Bronchial epithelial cell (primary cell): Measurements from ENCODE around the gene KRT39. TPM values are rescaled to one million over a fixed set of nuclear protein-coding genes. Genes with fewer than 3 reads are reported as not detected.
A peak's percentile ranks its signal among the peaks of the same experiment; 100 is the strongest.

ENCODE experiments used
- DNase-seq: peaks from one replicate; pipeline ENCODE4 v3.0.0-alpha.2; 2010; ENCODE audit warnings: low read depth
- FAIRE-seq: peaks from 2 replicates; lab custom pipeline; 2011; peaks lifted over from hg19 to GRCh38; lab: Jason Lieb, UNC
- H3K27me3 ChIP-seq: 2 replicates; pipeline ENCODE4 v1.5.1; 2011; ENCODE audit warnings: low read length; ENCODE audit not compliant: control insufficient read depth, insufficient read depth
- H3K36me3 ChIP-seq: 2 replicates; pipeline ENCODE4 v1.5.1; 2011; ENCODE audit warnings: low read length; ENCODE audit not compliant: control insufficient read depth, insufficient read depth
- H3K4me3 ChIP-seq: 2 replicates; pipeline ENCODE4 v1.5.1; 2011; ENCODE audit warnings: mild to moderate bottlenecking, low read depth, low read length, control low read depth
- total RNA-seq: library from RNA; depleted of rRNA; stranded (reverse); fragments of >200 nt; gene quantifications from 2 replicates; pipeline ENCODE4 v1.2.1, GENCODE V29; 2014
- TF ChIP-seq, protein P1 (sequence below): IDR thresholded peaks from 2 replicates; pipeline ENCODE4 v1.5.1; 2011; ENCODE audit warnings: mild to moderate bottlenecking, moderate library complexity, low read length, control low read depth, inconsistent platforms; ENCODE audit not compliant: insufficient read depth, severe bottlenecking

Gene KRT39
- total RNA-seq, 1 donor from 2014 or later: not detected

DNA sequence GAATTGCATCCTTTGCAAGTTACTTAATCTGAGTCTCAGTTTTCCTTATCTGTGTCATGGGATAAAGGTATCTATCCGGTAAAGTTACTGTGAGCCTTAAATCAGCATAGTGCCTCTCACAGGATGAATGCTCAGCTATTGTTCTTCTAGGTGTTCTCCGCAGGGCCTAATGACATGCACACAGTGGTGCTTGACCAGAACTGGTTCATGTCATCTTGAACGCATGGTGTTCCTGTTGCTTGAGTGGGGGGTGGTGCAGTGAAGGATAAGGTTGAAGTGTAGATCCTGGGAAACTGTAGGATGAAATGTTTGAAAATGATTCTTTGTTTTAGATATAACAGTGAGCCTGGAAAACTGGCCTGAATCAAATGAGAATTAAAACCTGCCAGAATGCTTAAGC, 13.4 kb upstream of the KRT39 start:
- DNase-seq (no peak), FAIRE-seq (no peak)
- Histone ChIP-seq H3K27me3 (no peaks in the 10 kb centered on the region), H3K4me3 (no peak overlapping the region), H3K36me3 (no peaks in the 10 kb centered on the region)
- TF ChIP-seq, protein P1, sequence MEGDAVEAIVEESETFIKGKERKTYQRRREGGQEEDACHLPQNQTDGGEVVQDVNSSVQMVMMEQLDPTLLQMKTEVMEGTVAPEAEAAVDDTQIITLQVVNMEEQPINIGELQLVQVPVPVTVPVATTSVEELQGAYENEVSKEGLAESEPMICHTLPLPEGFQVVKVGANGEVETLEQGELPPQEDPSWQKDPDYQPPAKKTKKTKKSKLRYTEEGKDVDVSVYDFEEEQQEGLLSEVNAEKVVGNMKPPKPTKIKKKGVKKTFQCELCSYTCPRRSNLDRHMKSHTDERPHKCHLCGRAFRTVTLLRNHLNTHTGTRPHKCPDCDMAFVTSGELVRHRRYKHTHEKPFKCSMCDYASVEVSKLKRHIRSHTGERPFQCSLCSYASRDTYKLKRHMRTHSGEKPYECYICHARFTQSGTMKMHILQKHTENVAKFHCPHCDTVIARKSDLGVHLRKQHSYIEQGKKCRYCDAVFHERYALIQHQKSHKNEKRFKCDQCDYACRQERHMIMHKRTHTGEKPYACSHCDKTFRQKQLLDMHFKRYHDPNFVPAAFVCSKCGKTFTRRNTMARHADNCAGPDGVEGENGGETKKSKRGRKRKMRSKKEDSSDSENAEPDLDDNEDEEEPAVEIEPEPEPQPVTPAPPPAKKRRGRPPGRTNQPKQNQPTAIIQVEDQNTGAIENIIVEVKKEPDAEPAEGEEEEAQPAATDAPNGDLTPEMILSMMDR: no peak

DNA sequence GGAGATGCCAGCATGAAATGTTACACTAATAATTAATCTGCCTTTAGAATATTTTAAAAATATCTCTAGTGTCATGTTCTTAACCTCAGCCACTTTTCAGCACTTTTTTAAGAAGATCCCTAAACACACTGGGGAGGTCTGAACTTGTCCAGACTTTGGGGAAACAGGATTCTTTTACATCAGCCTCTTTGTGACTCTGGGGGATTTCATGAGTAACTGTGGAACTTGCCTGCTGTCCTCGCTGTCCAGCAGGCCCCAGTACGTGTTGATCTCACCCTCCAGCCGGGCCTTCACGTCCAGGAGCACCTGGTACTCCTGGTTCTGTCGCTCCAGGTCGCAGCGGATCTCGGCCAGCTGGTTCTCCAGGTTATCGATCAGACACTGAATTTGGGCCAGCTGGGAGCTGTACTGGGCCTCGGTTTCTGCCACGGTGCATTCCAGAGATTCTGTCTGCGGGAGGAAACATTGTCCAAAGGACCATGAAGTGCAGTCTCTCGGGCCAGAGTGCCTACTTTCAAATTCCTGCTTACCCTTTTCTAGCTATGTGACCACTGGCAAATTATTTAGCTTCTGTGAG, 11.9 kb upstream of the KRT39 start:
- DNase-seq: peak; percentile 39
- FAIRE-seq: no peak
- TF ChIP-seq, protein P1: no peak
- no peaks in the 10 kb centered on the region for H3K27me3 ChIP-seq
- no peaks in the 10 kb centered on the region for H3K36me3 ChIP-seq
- no peak overlapping the region for H3K4me3 ChIP-seq

DNA sequence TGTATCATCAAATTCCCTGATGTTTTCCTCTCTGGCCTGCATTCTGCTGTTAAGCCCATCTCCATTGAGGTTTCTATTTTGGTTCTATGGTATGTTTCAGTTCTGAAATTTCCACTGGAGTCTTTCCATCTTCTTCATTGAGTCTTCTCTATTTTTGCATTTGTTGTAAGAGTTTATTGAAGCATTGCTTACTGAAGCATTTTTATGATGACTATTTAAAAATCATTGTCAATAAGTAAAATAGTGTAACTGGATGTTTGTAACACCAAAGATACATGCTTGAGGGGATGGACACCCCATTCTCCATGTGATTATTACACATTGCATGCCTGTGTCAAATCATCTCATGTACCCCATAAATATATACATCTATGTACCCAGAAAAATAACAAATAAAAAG, 8.8 kb upstream of the KRT39 start:
- FAIRE-seq: no peak
- no peak for DNase-seq
- no peaks in the 10 kb centered on the region for H3K36me3 ChIP-seq
- H3K27me3 ChIP-seq: no peaks in the 10 kb centered on the region
- no peak overlapping the region for H3K4me3 ChIP-seq
- TF ChIP-seq, protein P1: no peak

DNA sequence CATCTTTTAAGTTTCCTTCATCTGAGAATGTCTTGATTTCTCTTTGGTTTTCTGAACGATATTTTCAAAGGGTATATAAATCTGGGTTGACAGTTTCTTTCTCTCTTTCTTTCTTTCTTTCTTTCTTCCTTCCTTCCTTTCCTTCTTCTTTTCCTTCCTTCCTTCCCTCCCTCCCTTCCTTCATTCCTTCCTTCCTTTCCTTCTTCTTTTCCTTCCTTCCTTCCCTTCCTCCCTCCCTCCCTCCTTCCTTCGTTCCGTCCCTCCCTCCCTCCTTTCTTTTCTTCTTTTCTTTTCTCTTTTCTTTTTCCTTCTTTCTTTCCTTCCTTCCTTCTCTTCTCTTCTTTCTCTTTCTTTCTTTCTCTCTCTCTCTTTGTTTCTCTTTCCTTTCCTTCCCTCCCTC, 7.6 kb upstream of the KRT39 start:
- H3K27me3 ChIP-seq: no peaks in the 10 kb centered on the region
- DNase-seq (no peak), FAIRE-seq (no peak)
- TF ChIP-seq, protein P1: no peak
- no peak overlapping the region for H3K4me3 ChIP-seq
- no peaks in the 10 kb centered on the region for H3K36me3 ChIP-seq

DNA sequence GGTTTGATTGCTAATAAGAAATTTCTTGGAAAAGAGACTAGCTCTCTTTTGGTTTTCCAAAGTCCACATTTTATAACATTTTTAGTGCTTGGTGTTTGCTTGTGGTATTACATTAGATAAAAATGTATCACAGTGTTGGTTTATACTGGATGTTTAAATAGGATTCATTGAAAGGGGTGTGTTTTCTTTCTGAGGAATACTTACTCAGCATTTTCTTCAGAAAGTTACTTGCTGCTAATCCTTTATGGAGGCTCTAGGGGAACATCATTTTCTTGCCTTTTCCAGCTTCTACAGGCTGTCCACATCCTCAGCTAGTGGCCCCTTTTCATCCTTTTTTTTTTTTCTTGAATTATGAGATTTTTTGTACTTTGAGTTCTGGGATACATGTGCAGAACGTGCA, 834 bp upstream of the KRT39 start:
- H3K36me3 ChIP-seq: no peaks in the 10 kb centered on the region
- no peaks in the 10 kb centered on the region for H3K27me3 ChIP-seq
- DNase-seq (no peak), FAIRE-seq (no peak)
- TF ChIP-seq, protein P1: no peak
- H3K4me3 ChIP-seq: no peak overlapping the region

DNA sequence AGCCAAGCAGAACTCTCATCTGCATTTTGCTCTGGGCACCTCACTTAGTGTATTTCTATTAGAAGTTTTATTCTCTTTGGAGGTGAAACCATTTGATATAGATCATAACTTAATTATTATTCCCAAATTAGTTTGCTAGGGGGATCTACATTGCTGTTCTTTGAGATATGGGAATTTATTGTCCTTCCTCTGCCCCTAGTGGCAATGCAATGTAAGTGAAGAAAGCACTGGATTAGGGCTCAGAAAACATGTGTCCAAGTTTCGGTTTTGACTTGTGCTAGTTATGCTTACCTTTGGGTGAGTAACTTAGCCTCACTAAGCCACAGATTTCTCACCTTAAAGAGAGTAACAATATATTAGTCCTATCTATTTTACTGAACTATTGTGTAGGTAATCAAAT, 2.9 kb downstream of the KRT39 start:
- no peak overlapping the region for H3K4me3 ChIP-seq
- H3K27me3 ChIP-seq: no peaks in the 10 kb centered on the region
- no peaks in the 10 kb centered on the region for H3K36me3 ChIP-seq
- TF ChIP-seq, protein P1: peak; percentile 57
- FAIRE-seq (no peak), DNase-seq (peak; percentile 81)
